HG02571 (cell line): ENCODE data around the gene ZNF771.
"Not testable (repeated sequence)": the region's sequence is repeated elsewhere in the genome, so short reads cannot be mapped to it uniquely, and the experiment has no call there.

ENCODE experiments used
- ATAC-seq: cut with Tn5 transposase; IDR thresholded peaks from one replicate; pipeline ENCODE4 v1.9.1; 2021; ENCODE audit warnings: mild to moderate bottlenecking, moderate library complexity; ENCODE audit not compliant: unreplicated experiment

The ZNF771 gene

DNA sequence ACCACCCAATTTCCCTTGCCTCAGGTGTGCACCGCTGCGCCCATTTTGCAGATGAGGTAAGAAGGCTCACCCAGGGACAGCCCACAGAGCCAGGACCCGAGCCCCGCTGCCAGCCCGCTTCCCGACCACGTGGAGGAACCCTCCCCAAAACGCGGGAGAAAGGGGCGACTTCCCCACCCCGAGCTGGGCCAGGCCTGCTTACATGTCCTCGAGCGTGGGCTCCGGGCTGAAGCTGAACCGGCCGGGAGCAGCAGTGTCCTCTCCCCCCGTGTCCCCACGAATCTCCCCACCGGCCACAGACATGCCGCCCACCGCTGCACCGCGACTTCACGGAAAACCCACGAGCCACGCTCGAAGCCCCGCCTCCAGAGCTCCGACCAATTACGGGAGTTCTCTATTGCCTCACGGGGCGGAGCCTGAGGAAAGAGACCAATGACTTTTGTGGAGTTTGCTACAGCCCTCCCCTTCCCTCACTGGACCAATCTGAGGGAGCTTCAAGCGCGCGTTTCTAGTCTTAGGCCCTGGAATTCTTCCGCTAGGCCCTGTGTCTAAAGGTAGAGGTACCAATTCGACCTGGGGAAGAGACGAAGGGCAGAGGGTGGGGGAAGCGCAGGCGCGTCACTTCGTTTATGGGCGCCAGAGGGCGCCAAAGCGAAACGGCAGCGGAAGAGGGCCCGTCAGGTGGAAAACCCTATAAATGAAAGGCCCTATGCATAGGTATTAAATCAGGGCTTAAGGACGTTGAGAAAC lies 22.4 kb downstream of the ZNF771 start, which contains the start of gene DCTPP1:
DCTPP1 (minus strand) TSS at position 353 of the 750 bp plus-strand sequence; CDS start at position 303, 50 bp downstream.
- peak; percentile 94 for ATAC-seq

DNA sequence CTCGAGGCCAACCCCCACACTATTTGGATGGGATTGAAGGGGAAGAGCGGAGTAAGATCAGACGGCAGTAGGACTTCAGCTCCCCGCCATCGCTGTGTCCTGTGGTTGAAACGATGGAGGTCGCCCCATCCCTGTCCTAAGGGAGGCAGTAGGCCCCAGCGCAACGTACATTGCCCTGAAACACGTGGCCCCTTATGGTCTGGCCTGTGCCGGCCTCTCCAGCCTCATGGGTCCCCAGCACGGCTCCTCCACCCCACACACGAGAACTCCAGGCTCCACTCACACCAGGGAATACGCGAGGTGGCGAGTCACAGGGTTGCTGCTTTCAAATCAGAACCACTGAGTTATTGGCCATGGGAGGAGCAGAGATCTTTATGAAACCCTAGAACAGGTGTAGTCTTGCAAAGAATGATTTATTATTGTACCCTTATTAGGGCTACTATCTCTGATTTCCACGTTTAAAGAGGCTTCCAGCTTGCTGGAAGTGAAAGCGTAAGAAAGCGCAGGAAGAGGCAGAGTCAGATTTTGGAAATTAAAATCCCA lies 23.1 kb downstream of the ZNF771 start:
- no peak for ATAC-seq

- ATAC-seq, result no peak
Measured at GRCh38 chr16:30434852-30435251, 27.4 kb downstream of the ZNF771 start.

- no peak for ATAC-seq
Measured at GRCh38 chr16:30437511-30438046, 30.2 kb downstream of the ZNF771 start.

DNA sequence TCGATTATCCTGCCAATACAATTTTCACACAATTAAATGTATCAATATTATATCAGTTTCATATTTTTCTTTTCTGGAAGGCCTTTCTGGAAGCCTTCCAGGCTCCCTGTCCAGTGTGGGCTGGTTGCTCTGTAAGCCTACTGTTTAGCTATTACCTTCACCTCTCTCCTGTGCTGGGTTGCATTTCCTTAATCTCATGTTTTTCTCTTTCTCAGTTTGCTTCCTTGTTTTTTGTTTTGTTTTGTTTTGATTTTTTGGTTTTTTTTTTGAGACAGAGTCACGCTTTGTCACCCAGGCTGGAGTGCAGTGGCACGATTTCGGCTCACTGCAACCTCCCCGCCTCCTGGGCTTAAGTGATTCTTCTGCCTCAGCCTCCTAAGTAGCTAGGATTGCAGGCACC lies 31.4 kb downstream of the ZNF771 start:
- no peak for ATAC-seq

DNA sequence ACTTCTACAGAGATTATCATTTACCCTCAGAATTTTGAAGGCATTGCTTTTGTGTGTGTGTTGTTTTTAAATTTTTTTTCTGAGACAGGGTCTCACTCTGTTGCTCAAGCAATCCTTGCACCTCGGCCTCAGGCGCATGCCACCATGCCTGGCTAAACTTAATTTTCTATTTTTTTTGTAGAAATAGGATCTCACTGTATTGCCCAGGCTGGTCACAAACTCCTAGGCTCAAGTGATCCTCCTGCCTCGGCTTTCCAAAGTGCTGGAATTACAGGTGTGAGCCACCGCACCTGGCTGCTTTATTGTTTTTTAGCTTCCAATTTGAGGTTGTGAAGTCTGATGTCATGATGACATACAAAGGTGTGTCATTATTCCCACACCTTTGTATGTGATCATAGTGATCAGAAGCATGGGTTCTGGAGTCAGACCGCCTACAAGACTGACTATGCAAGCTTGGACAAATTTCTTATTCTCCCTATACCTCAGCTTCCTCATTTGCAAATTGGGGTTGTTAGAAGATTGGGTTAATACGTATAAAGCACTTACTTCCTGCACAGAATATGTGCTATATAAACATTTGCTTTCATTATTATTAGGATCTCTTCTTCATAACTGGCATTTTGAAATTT lies 32.4 kb downstream of the ZNF771 start:
- ATAC-seq, result no peak

DNA sequence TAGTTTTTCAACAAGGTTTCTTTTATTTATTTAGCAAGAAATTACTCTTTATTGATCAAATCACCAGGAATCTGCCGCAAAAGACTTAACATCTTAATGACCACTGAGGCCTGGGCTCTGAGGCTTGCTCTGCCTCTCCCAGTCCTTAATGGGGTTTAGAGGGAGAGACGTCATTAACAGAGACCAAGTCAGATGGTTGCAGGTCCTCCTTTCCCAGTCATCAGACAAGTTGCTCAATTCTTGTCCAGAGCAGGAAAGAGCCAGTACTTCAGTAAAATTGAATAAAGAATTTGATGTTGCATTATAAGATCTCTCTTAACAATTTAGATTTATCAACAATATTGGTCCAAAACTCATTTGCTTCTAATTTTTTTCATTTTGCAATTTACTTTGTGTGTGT lies 36.2 kb downstream of the ZNF771 start:
- no peak for ATAC-seq

GRCh38 chr16:30444231-30445148 lies 37.1 kb downstream of the ZNF771 start:
- peak; percentile 4 for ATAC-seq

- peak; percentile 22 for ATAC-seq
Measured at GRCh38 chr16:30445149-30445407, 37.7 kb downstream of the ZNF771 start.

DNA sequence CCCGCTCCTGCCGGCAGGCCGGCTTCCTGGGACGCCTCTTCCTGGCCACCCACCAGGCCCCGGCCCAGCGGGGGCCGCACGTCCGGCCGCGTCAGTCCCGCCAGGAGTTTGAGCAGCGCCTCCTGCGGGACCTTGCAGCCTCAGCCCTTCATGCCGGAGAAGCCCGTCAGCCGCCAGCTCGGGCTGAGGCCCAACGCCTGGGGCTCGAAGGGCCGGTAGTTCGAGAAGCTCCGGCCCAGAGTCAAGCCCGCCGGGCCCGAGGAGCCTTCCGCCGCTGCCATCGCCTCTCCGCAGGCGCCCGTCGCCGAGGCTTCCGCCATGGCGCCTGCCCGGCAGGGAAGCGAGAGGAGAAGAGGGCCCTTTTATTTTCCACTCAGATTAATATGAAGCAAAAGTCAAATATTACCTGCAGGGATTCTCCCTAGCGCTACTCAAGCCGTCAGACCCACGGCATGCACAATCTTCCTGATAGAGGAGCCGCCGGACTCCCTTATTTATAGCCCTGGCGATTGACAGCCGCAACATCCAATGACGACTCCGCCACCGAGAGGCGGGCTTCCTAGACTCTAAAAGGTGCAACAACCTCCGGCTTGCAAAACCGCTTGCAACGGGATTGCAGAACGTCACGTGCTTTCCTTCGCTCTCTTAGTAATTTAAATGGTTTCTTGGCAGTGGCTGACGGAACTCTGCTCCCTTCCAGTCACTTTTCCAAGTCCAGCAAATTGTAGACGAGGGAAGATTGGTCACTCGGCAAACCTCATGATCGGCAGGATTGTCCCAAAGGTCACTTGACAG lies 38.2 kb downstream of the ZNF771 start, which contains the start of gene SEPHS2:
SEPHS2 (minus strand) TSS at position 467 of the 795 bp plus-strand sequence; CDS start at position 320, 147 bp downstream.
- peak; percentile 71 for ATAC-seq

- ATAC-seq, result no peak
Measured at GRCh38 chr16:30446203-30446595, 38.8 kb downstream of the ZNF771 start.

DNA sequence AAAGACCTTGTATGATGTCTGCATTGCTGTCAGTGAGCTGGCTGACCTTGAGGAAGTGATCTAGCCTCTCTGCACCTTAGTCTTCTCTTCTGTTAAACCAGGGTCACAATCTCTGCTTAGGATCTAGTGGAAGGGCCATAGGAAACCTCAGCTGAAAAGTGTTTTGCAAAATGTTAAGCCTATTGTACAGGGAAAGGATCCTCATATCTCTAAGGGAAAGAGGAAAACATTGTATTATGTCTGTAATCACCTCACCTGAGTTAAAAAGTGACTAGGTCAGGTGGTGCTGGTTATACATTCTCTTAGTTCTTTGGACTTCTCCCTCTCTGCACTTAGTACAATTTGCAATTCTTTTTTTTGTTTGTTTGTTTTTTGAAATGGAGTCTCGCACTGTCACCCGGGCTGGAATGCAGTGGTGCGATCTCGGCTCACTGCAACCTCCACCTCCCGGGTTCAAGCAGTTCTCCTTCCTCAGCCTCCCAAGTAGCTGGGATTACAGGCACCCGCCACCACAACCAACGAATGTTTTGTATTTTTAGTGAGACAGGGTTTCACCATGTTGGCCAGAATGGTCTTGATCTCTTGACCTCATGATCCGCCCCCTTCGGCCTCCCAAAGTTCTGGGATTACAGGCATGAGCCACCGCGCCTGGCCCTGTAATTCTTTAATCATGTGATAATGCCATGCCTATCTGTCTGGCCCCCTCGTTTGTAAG lies 40.3 kb downstream of the ZNF771 start:
- ATAC-seq, result no peak

GRCh38 chr16:30449116-30449435 lies 41.7 kb downstream of the ZNF771 start:
- ATAC-seq, result no peak

DNA sequence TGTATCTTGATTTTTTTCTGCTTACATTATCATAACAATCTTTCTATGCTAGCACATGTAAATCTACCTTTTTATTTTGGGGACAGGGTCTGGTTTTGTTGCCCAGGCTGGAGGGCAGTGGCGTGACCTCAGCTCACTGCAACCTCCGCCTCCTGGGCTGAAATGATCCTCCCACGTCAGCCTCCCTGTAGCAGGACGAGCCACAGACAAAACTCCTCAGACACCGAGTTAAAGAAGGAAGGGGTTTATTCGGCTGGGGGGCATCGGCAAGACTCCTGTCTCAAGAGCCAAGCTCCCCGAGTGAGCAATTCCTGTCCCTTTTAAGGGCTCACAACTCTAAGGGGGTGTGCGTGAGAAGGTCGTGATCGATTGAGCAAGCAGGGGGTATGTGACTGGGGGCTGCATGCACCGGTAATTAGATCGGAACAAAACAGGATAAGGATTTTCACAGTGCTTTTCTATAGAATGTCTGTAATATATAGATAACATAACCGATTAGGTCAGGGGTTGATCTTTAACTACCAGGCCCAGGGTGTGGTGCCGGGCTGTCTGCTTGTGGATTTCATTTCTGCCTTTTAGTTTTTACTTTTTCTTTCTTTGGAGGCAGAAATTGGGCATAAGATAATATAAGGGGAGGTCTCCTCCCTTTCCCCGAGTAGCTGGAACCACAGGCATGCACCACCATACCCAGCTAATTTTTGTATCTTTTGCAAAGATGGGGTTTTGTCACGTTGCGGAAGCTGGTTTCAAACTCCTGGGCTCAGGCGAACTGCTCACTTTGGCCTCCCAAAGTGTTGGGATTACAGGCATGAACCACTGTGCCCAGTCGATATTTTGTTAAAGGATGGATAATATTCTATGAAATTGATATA lies 45.5 kb downstream of the ZNF771 start:
- ATAC-seq, result not testable (repeated sequence)

GRCh38 chr16:30456302-30456701 lies 48.9 kb downstream of the ZNF771 start:
- no peak for ATAC-seq

- ATAC-seq, result no peak
Measured at GRCh38 chr16:30457256-30457655, 49.9 kb downstream of the ZNF771 start.

GRCh38 chr16:30457743-30458560 lies 50.5 kb downstream of the ZNF771 start:
- ATAC-seq, result no peak
